Breast epithelium (tissue), 4 donors: Measurements from ENCODE around the gene IL20RB. TPM values are rescaled to one million over a fixed set of nuclear protein-coding genes. Genes with fewer than 3 reads are reported as not detected.

Experiments used
- DNase-seq, 2 donors: peaks; one replicate each; pipeline ENCODE4 v3.0.0-alpha.2; 2019; ENCODE audit warnings: low spot score in 2 of 2
- H3K27ac ChIP-seq, 2 donors: fragments of 200-600 bp; sonication (generic) in 1 of 2; one replicate each; pipeline ENCODE4 v1.5.1; 2016 to 2019; ENCODE audit warnings: mild to moderate bottlenecking in 1 of 2
- H3K27me3 ChIP-seq, 2 donors: fragments of 200-600 bp; sonication (generic) in 1 of 2; one replicate each; pipeline versions ENCODE4 v1.5.1 to v1.6.0; 2017 to 2019; ENCODE audit warnings: control low read depth in 1 of 2, mild to moderate bottlenecking in 1 of 2
- H3K36me3 ChIP-seq: fragments of 200-600 bp; one replicate; pipeline ENCODE4 v1.5.1; 2019
- H3K4me1 ChIP-seq, 2 donors: fragments of 200-600 bp; sonication (generic); one replicate each; pipeline ENCODE4 v1.5.1; 2016 to 2019; ENCODE audit warnings: control low read depth in 1 of 2
- H3K4me3 ChIP-seq, 3 donors: fragments of 200-600 bp; sonication (generic); 1 replicate in 2 of 3; 2 replicates in 1 of 3; pipeline ENCODE4 v1.5.1; 2016 to 2019; ENCODE audit warnings: mild to moderate bottlenecking in 3 of 3, moderate library complexity in 2 of 3
- H3K9me3 ChIP-seq, 2 donors: fragments of 200-600 bp; sonication (generic) in 1 of 2; one replicate each; pipeline ENCODE4 v1.5.1; 2016 to 2019; ENCODE audit warnings: control low read depth in 1 of 2
- CTCF ChIP-seq, 3 donors: fragments of 450-650 bp; IDR thresholded peaks; one replicate each; pipeline ENCODE4 v1.5.1; 2016 to 2017; ENCODE audit warnings: antibody characterized with exemption in 3 of 3, mild to moderate bottlenecking in 3 of 3, moderate library complexity in 3 of 3
- POLR2A ChIP-seq: fragments of 450-650 bp; IDR thresholded peaks from one replicate; pipeline ENCODE4 v1.6.1; 2016; ENCODE audit warnings: antibody characterized with exemption, mild to moderate bottlenecking, moderate library complexity
- POLR2AphosphoS5 ChIP-seq, 3 donors: sonication (generic); formaldehyde crosslinking; IDR thresholded peaks; one replicate each; pipeline ENCODE4 v1.6.1; 2017; ENCODE audit warnings: antibody characterized with exemption in 3 of 3
- intact Hi-C: fragments of 100-400 bp; cut with DNase I; formaldehyde crosslinking; loops from one replicate; pipeline ENCODE4 v1.15.1; 2023; ENCODE audit warnings: low total_unique reads
- total RNA-seq, 3 donors: library from RNA; depleted of rRNA; stranded (reverse); fragments of >200 nt; gene quantifications; one replicate each; pipeline ENCODE4 v1.1.0, GENCODE V29; 2016

Gene IL20RB
- total RNA-seq, 3 donors from 2014 or later, result 1.6 to 2.2 (median 1.6) TPM

DNA sequence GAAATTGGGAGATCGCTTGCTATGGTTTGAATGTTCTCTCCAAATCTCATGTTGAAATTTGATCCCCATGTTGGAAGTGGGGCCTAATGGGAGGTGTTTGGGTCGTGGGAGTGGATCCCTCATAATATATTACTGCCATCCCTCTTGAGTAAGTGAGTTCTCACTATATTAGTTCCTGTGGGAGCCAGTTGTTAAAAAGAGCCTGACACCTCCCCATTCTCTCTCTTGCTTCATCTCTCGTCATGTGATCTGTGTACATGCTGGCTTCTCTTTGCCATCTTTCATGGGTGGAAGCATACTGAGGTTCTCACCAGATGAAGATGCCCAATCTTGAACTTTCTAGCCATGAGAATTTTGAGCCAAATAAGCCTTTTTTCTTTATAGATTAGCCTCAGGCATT, 43.0 kb upstream of the IL20RB start:
- intact Hi-C loops, result no loop called here
- H3K4me3 ChIP-seq, result no peak overlapping the region
- TF ChIP-seq CTCF (IDR thresholded peaks at IDR 0.05) (no peak), POLR2A (no peak), POLR2AphosphoS5 (IDR thresholded peaks at IDR 0.05) (no peak)
- H3K9me3 ChIP-seq, result peaks cover 0 to 17% of the 10 kb centered on the region in 2 donors
- no peaks in the 10 kb centered on the region for H3K4me1 ChIP-seq
- H3K36me3 ChIP-seq, result no peaks in the 10 kb centered on the region
- H3K27ac ChIP-seq, result no peak overlapping the region
- DNase-seq, result no peak
- H3K27me3 ChIP-seq, result no peaks in the 10 kb centered on the region

DNA sequence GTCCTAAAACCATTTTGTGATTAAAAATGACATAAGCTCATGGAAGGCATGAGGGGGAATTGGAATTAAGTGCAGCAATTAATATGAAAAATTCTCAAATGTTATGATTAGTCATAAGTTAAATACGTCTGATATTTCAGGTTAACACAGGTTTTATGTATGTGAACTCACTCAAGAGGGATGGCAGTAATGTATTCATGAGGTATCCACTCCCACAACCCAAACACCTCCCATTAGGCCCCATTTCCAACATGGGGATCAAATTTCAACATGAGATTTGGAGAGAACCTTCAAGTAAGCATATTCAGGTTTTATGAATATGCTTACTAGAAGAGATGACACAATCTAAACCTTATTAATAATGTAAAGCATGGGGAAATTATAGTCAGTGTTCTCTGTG, 41.6 kb upstream of the IL20RB start:
- Histone ChIP-seq H3K36me3 (no peaks in the 10 kb centered on the region), H3K4me1 (no peaks in the 10 kb centered on the region), H3K9me3 (peaks cover 0 to 15% of the 10 kb centered on the region in 2 donors), H3K27ac (no peak overlapping the region), H3K4me3 (no peak overlapping the region), H3K27me3 (no peaks in the 10 kb centered on the region)
- TF ChIP-seq POLR2AphosphoS5 (IDR thresholded peaks at IDR 0.05), result no peak
- no peak for TF ChIP-seq POLR2A
- no peak for TF ChIP-seq CTCF (IDR thresholded peaks at IDR 0.05)
- DNase-seq, result no peak
- intact Hi-C loops, result no loop called here

DNA sequence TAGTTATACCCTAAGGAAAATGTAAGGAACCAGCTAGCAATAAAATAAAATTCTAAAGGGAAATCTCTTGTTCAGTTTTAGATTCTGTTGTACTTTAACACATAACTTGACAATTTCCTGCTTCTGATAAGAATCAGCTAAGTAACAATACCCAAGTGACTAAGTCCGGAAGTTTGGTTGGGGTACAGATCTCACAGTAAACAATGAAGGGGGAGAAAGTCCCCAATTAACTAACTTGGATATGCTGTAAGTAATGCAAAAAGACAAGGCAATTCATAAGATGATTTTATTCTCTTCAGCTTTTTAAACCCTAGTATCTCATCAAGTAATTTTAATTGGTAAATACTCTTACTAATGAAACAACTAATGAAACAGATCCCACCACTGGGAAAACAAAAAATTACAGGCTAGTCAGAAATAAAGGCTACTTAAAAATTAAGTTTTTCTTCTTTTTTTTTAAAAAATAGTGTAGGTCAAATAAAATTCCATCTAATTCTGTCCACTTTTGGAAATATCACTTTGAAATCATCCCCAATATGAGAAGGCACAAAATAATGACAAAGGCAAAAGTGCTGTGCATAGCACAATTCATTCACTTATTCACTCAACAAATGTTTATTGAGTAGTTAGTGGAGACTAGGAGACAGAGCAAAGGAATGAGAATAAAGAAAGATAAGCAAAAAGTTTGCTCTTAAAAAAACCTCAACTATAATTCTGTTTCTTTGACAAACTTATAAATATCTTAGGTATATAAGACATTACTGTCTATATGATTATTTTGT, 37.8 kb upstream of the IL20RB start:
- Histone ChIP-seq H3K4me1 (no peaks in the 10 kb centered on the region), H3K27ac (no peak overlapping the region), H3K36me3 (no peaks in the 10 kb centered on the region), H3K4me3 (no peak overlapping the region), H3K27me3 (no peaks in the 10 kb centered on the region), H3K9me3 (no peaks in the 10 kb centered on the region)
- DNase-seq, result no peak
- TF ChIP-seq POLR2AphosphoS5 (IDR thresholded peaks at IDR 0.05) (no peak), CTCF (IDR thresholded peaks at IDR 0.05) (no peak), POLR2A (no peak)
- intact Hi-C loops, result no loop called here

GRCh38 chr3:136920904-136921611, 36.7 kb upstream of the IL20RB start:
- H3K27ac ChIP-seq, result no peak overlapping the region
- intact Hi-C loops, result no loop called here
- H3K9me3 ChIP-seq, result no peaks in the 10 kb centered on the region
- H3K4me3 ChIP-seq, result no peak overlapping the region
- no peaks in the 10 kb centered on the region for H3K27me3 ChIP-seq
- no peak for DNase-seq
- H3K4me1 ChIP-seq, result no peaks in the 10 kb centered on the region
- TF ChIP-seq CTCF (IDR thresholded peaks at IDR 0.05) (no peak), POLR2AphosphoS5 (IDR thresholded peaks at IDR 0.05) (no peak)
- H3K36me3 ChIP-seq, result no peaks in the 10 kb centered on the region
